NT2/D1 (cell line): ENCODE results near the gene BCL6.

Experiments
- SUZ12 ChIP-seq: IDR thresholded peaks from 2 replicates; pipeline ENCODE4 v1.6.1; 2011; ENCODE audit not compliant: insufficient read length, insufficient read depth; ENCODE audit errors: extremely low read depth
- YY1 ChIP-seq: IDR thresholded peaks from 2 replicates; pipeline ENCODE4 v1.6.1; 2011; ENCODE audit not compliant: insufficient read length, insufficient read depth
- ZNF274 ChIP-seq: IDR thresholded peaks from 2 replicates; pipeline ENCODE4 v1.6.1; 2011; ENCODE audit warnings: mild to moderate bottlenecking, low read depth, low read length

DNA sequence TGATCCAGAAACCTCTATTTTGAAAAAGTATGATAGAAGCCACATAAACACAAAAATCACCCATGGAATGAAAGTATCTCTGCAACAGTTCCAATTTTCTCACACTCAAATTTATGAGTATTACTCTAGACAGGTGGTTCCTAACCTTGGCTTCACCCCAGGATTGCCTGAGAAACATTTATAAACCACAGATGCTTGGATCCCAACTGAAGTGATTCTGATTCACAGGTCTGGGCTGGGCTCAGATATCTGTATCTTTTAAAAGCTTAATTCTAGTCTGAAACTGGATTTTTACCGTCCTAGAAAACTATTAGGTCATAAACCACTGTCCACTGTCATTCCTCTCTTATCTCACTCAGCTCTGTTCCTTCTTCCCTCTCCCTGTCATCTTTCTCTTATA lies 67.7 kb downstream of the BCL6 start:
- no peak for TF ChIP-seq ZNF274
- TF ChIP-seq YY1, result no peak
- TF ChIP-seq SUZ12, result no peak
